CMK (cell line): ENCODE data around the gene PLET1.

ENCODE experiments used
- DNase-seq: peaks from one replicate; pipeline ENCODE4 v3.0.0-alpha.2; 2010; ENCODE audit warnings: low read depth

The PLET1 gene, protein sequence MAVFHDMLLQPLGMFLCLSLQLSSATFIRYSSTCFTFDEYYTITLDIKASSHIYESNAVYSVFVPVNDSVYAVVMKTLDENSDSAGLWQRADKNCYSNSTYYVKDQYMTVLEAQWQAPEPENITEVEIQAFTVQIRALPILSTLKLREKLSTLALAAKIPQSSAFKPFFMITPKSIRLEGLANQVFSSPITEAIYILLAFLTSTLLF

DNA sequence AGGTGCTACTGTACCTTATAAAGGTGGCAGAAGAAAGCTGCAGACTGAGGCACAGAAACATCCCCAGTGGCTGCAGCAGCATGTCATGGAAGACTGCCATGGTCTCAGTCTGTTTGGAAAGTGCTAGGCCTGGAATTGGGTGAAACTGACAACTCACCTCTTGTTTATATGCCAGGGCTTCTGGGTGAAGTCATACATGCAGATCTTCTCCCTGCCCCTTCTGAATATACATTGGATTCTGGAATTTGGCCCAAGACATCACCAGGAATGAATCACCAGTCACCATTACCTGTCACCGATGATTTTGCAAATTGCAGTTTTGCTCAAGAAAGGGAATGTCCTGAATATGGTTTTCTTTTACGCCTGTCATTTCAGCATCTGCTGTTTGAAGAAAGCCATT lies at the start of gene PLET1:
TSS of gene PLET1 (minus strand) at position 371 of the 400 bp plus-strand sequence. CDS start at position 100, 271 bp downstream.
- no peak for DNase-seq

DNA sequence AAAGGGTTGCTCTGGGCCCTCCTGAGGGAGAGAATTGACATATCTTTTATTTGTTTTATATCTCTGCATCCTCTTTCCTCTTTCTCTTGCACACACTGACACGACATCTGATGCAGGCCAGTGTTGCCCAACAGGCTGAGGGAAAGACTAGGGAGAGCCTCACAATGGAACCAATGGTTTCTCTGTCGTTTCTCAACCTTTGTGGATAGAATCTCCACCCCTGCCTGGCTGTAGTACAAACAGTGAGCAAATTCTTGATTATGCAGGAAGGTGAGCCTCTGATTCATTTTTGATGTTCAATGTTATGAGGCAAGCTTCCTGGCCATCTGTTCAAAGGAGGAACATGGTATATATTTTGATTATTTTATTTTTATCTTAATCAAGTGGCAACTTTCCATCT lies 49.8 kb upstream of the PLET1 start:
- DNase-seq: no peak

DNA sequence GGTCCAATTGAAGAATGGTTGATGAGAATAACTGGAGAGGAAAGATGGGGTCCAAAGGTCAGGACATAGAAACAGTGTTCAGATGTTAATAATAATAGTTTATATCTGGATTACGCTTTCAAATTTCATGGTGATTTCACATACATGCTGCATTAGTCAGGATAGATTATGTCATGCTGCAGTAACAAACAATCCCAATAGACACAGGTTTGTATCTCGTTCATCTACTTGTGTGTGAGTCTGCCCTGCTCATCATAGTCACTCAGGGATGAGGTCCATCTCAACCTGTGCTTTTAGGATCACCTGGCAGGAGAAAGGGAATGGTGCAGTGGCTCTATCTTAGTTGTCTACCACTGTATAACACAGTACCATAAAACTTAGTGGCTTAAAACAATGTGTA lies 48.0 kb upstream of the PLET1 start:
- DNase-seq: no peak

DNA sequence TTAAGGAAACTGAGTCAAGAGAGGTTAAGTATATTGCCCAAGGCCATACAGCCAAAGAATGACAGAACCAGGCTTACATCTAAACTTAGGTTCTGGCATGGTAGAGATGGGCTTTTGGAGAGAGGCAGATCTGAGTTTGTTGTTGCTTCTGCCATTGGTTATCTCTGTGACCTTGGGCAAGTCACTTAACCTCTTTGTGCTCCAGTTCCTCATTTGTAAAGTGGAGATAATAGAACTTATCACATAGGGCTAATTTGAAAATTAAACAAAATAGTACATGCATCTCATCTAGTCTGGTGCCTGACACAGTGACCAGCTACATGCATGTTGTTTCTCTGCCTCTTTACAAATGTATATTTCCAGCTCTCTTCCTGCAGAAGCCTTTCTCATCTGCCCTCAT lies 47.0 kb upstream of the PLET1 start:
- no peak for DNase-seq

GRCh38 chr11:112306230-112306629 lies 45.6 kb upstream of the PLET1 start:
- no peak for DNase-seq

GRCh38 chr11:112304914-112305313 lies 44.3 kb upstream of the PLET1 start:
- no peak for DNase-seq

- DNase-seq: no peak
These were observed 43.0 kb upstream of the PLET1 start for GRCh38 chr11:112303616-112304015.

GRCh38 chr11:112302226-112302868 lies 41.7 kb upstream of the PLET1 start:
- DNase-seq: no peak

DNA sequence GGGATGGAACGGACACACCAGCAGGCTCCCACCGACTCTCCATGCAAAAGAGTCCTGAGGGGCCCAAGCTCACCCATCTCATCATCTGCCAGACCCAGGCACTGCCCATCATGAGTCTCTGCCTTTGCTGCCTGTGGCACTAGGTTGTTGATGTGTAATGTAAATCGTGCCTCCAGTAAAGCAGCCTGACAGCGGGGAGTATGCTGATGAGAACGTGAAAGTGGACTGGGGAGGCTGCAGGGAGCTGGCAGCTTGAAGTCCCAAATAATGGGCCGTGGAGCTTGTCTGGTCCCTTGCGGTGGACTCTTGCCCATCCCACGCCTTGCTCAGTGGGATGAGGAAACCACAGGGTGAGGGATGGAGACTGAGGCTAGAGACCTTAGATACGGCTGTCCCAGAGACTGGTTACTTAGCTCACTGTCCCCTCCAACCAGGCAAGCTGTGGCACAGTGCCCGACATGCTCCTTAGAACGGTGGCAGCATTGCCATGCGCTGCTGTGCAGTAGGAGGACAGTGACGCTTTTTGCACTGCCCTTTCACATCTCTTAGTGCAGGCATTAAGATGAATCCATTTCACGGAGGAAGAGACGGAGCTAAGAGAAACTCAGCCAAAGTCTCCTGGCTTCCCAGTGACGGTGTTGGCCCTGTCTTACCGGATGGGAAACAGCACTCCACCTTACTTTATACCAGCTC lies 39.6 kb upstream of the PLET1 start:
- no peak for DNase-seq

- DNase-seq: no peak
These were observed 37.9 kb upstream of the PLET1 start for GRCh38 chr11:112298535-112298934.

- DNase-seq: no peak
These were observed 36.7 kb upstream of the PLET1 start for GRCh38 chr11:112297248-112297866.

DNA sequence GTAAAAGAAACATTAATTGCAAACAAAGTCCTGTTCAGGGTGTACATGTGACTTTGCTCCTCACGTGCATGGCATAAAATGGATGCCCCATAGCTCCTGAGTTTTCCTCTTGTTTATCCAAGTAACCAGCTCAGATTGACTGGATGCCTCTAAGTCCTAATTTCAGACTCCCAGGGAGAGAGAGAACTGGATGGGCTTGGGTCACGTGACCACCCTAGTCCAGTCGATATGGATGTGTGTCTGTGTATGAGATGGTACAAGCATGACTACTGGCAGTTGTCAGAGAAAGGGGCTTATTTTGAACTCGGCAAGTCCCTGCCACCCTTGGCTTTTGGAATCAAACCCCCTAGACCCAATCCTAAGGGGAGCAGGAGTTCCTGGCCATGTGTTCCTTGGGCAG lies 35.4 kb upstream of the PLET1 start:
- no peak for DNase-seq

DNA sequence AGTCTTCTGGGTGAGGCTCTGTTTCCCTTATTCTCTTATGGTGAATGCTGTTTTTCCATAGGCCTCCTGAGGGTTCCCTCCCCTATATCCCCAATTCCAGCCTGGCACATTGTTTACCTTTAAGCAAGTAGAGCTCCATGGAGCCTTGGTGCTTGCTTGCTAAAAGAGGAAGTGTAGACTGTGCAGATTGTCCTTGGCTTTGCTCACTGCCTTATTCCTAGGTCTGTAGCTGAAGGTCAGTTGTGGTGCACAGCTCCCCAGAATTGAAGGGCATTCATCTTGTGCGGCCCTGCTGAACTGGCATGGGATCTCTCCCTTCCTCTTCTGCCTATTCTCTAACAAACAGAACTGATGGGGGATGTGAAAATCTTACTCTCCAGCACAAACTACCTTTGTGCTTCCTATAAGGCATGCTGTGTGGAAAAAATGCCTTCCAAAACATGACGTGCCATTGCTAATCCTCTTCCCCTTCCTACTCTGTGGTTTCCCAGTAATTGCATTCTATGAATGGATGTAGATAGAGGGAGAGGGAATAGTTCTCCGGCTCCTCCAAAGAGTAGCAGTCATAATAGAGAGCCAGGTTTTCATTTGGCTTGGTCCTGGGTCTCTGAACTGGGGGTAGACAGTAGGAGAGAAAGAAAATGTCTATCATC lies 34.2 kb upstream of the PLET1 start:
- DNase-seq: no peak

GRCh38 chr11:112293614-112294013 lies 33.0 kb upstream of the PLET1 start:
- DNase-seq: no peak

DNA sequence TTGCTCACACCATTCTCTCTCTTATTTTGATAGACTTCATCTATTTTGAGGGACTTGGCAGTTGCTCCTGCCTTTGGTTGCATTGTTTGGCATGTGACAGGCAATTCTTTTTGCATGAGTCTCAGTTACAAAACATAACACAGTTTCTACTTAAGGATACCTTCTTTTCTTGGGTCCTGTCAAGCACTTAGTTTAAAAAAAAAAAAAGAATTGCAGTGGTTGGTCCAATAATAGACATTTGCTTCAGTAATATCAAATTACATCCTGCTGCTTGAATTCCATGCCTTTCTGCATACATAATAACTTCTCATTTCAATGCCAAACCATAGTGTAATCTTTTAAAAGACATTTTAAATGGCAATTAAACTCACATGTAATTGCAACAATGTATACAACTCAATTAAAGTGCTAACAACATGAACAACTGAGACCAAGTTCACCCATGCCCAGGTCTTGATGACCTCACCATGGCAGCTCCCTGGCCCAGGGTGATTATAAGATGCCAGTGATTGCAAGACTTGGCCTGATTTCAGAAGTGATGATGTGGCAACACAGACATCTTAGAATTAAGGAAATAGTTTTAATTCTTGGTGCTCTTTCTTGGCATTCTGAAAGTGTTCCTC lies 32.2 kb upstream of the PLET1 start:
- no peak for DNase-seq

DNA sequence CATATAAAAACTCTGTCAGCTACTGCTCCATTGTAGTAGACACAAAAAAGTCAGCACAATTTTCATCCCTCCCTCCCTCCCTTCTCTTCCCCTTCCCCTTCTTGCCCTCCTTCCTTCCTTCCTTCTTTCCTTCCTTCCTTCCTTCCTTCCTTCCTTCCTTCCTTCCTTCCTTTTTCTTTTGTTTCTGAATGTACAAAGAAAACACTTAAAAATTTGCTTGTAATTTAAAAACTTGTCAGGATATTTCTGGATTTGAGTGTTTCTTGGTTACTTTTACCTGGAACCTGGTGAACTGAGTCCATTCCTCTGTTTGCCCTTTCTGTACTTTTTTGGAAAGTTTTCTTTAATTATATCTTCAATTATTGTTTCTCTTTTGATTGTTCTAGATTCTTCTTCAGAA lies 31.5 kb upstream of the PLET1 start:
- DNase-seq: no peak

DNA sequence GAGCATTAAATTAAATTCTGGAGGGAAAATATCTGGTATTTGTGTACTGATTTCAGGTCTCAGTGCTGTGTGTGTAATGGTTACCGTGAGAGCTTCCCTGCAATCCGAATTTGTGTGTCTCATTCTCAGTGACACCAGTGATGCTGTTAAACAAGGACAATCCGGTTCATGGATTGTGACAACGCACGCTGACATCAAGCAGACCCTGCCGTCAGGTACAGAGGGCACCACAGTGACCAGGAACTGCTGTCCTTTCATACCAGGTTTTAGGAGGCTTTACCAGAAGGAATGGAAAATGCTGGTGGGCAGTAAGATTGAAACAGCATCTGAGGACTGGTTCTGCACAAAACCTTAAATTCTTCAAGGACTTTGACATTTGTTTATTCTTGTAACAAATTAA lies 30.5 kb upstream of the PLET1 start:
- no peak for DNase-seq

DNA sequence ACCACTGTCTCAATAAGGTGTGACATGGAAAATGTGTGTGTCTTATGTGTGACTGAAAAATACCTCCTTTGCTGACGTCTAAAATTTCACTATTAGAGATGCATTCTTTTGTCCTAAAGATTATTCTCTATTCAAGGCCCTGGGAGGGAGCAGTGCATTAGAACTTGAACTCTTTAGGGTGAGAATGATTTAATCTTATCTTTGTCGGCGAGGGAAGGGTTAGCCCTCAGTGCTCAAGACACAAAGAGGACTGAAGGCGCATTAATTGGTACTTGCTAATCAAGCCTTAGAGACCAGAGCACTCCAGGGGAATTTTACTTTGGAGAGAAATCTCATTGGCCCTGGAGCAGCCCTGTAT lies 29.8 kb upstream of the PLET1 start:
- DNase-seq: no peak

DNA sequence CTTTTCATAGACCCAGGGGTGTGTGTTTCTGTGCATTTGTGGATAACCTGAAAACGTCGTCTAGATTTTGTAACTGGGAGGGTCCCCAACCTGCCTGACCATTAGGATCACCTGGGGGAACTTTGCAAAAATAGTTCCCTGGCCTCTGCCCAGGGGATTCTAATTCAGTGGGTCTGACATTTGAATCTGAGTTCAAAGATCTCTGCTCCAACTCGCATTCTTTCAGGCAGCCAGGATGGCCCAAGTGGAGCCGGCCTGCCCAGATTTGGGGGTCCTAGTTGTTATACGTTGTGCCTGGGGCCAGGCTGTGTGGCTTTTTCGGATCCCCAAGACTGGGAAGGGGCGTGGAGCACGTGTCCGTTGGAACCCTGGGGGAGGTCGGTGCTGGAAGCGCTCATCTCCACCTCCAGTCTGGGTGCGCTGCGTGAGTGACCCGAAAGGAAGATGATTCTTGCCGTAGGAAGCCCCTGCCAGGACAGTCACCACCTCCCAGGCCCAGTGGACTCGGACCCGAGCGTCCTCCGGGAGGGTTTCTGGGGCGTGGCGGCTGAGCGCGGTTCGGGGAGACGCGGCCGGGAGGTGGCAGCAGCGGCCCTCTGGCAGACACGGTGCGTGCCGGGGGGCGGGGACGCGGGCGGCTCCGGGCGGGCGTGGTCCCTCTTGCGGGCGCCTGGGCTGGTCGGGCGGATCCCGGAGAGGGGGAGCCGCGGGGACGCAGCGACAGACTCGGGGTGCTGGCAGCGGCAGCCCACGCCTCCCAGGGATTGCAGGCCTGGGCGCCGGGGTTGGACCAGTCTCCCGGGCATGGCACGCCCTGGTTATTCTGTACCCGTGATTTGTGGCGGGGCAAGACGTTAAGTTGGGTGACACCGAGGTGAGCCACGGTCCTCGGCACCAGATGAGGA lies 29.2 kb upstream of the PLET1 start:
- peak; percentile 22 for DNase-seq

DNA sequence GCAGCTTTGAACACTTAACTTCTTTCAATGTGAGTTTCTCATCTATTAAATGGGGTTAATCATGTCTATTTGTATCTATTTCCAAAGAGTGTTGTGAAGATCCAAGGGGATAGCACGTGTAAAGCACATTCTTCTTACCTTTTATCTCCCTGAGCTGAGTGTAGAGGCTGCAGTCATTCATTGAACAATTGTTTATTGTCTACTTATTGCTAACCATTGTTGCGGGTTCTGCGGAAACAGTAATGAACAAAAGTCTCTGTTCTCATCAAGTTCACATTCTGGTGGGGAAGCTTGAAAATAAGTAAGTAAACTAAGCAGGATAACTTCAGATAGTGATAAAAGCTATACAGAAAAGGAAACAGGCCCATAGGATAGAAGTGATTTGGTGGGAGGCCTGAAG lies 27.4 kb upstream of the PLET1 start:
- no peak for DNase-seq

DNA sequence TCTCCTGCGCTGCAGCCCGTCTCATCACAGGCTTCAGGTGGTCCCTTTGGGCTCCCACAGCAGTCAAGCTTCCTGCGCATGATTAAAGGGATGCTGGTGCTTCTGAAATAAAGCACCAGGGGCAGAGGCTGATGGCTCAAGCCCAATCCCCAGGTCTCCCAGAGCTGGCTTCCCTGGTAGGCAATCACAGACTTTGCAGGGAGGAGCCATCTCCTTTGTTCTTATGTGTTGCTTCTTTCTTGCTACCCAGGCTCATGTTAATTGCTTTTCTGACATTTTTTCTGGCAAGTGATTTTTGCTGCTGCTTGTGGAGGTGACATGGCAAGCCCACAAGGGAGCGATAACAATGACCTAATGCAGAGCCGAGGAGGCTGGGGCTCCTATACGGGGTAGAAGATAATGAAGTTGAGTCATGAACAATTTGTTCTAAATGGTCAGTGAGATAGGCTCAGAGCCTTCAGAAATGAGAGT lies 25.2 kb upstream of the PLET1 start:
- DNase-seq: no peak
